HEK293T (cell line): ENCODE measurements around the gene VARS2.

Experiments used
- CTCF ChIA-PET: fragments of 350-600 bp; formaldehyde crosslinking; extraction: SDS; loops from one replicate; lab custom pipeline; 2021; ENCODE audit warnings: antibody characterized with exemption, inconsistent platforms; lab: Yijun Ruan, JAX
- POLR2A ChIA-PET: fragments of 350-600 bp; formaldehyde crosslinking; extraction: SDS; loops from one replicate; lab custom pipeline; 2020; ENCODE audit warnings: antibody characterized with exemption, inconsistent platforms; lab: Yijun Ruan, JAX
- DNase-seq: peaks from one replicate; pipeline ENCODE4 v3.0.0; 2012; ENCODE audit warnings: mixed read lengths; ENCODE audit errors: extremely low spot score
- ARNT ChIP-seq: fragments of 450-650 bp; IDR thresholded peaks from 2 replicates; pipeline ENCODE4 v1.6.1; 2017; ENCODE audit warnings: mild to moderate bottlenecking
- BHLHE40 ChIP-seq: fragments of 450-650 bp; IDR thresholded peaks from 2 replicates; pipeline ENCODE4 v1.6.1; 2016; ENCODE audit warnings: mild to moderate bottlenecking, moderate library complexity, borderline replicate concordance
- CTBP1 ChIP-seq: fragments of 450-650 bp; IDR thresholded peaks from 2 replicates; pipeline ENCODE4 v1.6.1; 2016; ENCODE audit warnings: borderline replicate concordance
- ELF4 ChIP-seq: fragments of 450-650 bp; IDR thresholded peaks from 2 replicates; pipeline ENCODE4 v1.6.1; 2017; ENCODE audit warnings: antibody characterized with exemption
- FOXA1 ChIP-seq: fragments of 450-650 bp; IDR thresholded peaks from 2 replicates; pipeline ENCODE4 v1.6.1; 2016; ENCODE audit warnings: mild to moderate bottlenecking
- FOXK2 ChIP-seq: fragments of 450-650 bp; IDR thresholded peaks from 2 replicates; pipeline ENCODE4 v1.6.1; 2016; ENCODE audit warnings: mild to moderate bottlenecking
- FOXM1 ChIP-seq: fragments of 450-650 bp; IDR thresholded peaks from 2 replicates; pipeline ENCODE4 v1.6.1; 2017; ENCODE audit warnings: mild to moderate bottlenecking, borderline replicate concordance
- HDGF ChIP-seq: fragments of 450-650 bp; IDR thresholded peaks from 2 replicates; pipeline ENCODE4 v1.6.1; 2017; ENCODE audit warnings: antibody characterized with exemption, borderline replicate concordance
- L3MBTL2 ChIP-seq: fragments of 450-650 bp; conservative IDR thresholded peaks from 2 replicates; pipeline ENCODE4 v1.6.1; 2016; ENCODE audit warnings: mild to moderate bottlenecking
- LEF1 ChIP-seq: fragments of 450-650 bp; IDR thresholded peaks from 2 replicates; pipeline ENCODE4 v1.6.1; 2017; ENCODE audit warnings: mild to moderate bottlenecking, borderline replicate concordance
- NFRKB ChIP-seq: fragments of 450-650 bp; IDR thresholded peaks from 2 replicates; pipeline ENCODE4 v1.6.1; 2016; ENCODE audit warnings: mild to moderate bottlenecking, moderate library complexity
- PKNOX1 ChIP-seq: fragments of 450-650 bp; IDR thresholded peaks from 2 replicates; pipeline ENCODE4 v1.6.1; 2016
- SP1 ChIP-seq: fragments of 450-650 bp; IDR thresholded peaks from 2 replicates; pipeline ENCODE4 v1.6.1; 2017
- SUZ12 ChIP-seq: fragments of 450-650 bp; IDR thresholded peaks from 2 replicates; pipeline ENCODE4 v1.6.1; 2016; ENCODE audit warnings: mild to moderate bottlenecking
- TARDBP ChIP-seq: fragments of 450-650 bp; IDR thresholded peaks from 2 replicates; pipeline ENCODE4 v1.6.1; 2016
- ZNF384 ChIP-seq: fragments of 450-650 bp; IDR thresholded peaks from 2 replicates; pipeline ENCODE4 v1.6.1; 2016

VARS2 gene

DNA sequence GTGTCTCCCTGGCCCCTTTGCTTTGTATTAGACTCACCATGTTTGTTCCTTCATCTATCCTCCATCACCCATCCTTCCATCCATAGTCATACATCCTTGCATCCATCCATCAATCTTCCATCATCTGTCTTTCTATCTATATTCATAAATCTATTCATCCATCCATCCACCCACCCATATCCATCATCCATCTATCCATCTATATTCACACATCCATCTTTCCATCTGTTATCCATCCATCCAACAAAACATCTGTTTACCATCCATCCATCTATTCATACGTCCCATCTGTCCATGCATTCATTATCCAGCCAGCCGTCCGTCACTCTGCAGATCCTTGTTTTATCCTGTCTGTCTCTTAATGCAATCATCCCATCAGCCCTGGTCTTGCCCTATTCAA, 19.1 kb upstream of the VARS2 start:
- DNase-seq: no peak
- ChIA-PET CTCF (no interaction called here), POLR2A (no interaction called here)
- TF ChIP-seq CTBP1: no peak
- TF ChIP-seq ARNT: no peak
- TF ChIP-seq TARDBP: no peak
- TF ChIP-seq SUZ12: no peak
- TF ChIP-seq PKNOX1: peak; percentile 10; the same call in 1 of the 2 replicates
- TF ChIP-seq ZNF384: no peak

GRCh38 chr6:30895343-30895742, 18.7 kb upstream of the VARS2 start:
- no peak for DNase-seq
- TF ChIP-seq NFRKB: no peak
- TF ChIP-seq ZNF384: no peak
- no peak for TF ChIP-seq SUZ12
- TF ChIP-seq ELF4: no peak
- TF ChIP-seq SP1: no peak
- TF ChIP-seq ARNT: no peak
- TF ChIP-seq BHLHE40: no peak
- no peak for TF ChIP-seq FOXM1
- no peak for TF ChIP-seq FOXK2
- no peak for TF ChIP-seq TARDBP
- no peak for TF ChIP-seq HDGF
- TF ChIP-seq LEF1: no peak
- TF ChIP-seq L3MBTL2: no peak
- no peak for TF ChIP-seq CTBP1
- TF ChIP-seq FOXA1: no peak
- no peak for TF ChIP-seq PKNOX1
- CTCF ChIA-PET: no interaction called here
- POLR2A ChIA-PET: interaction anchor here (0.6 kb wide), 1 partner anchor 339 kb away, joined by 3 read pairs; no protein-coding TSS in a partner anchor

GRCh38 chr6:30896541-30896940, 17.5 kb upstream of the VARS2 start:
- POLR2A ChIA-PET: interaction anchor here (0.8 to 1.5 kb wide), 3 partner anchors 10 to 11 kb away, joined by 3 to 5 read pairs (median 4); partner anchors contain the start of gene GTF2H4
- DNase-seq: no peak
- CTCF ChIA-PET: interaction anchor here (1.1 kb wide), 1 partner anchor 17 kb away, joined by 4 read pairs; the partner anchor contains the start of gene VARS2
- TF ChIP-seq TARDBP: no peak

- CTCF ChIA-PET: no interaction called here
- POLR2A ChIA-PET: interaction anchor here (1.5 kb wide), 1 partner anchor 10 kb away, joined by 4 read pairs; the partner anchor contains the start of gene GTF2H4
- DNase-seq: no peak
- no peak for TF ChIP-seq ARNT
- TF ChIP-seq PKNOX1: no peak
- TF ChIP-seq ELF4: no peak
- no peak for TF ChIP-seq SUZ12
- TF ChIP-seq FOXM1: no peak
- no peak for TF ChIP-seq L3MBTL2
Measured at GRCh38 chr6:30897882-30898281, 16.2 kb upstream of the VARS2 start.

DNA sequence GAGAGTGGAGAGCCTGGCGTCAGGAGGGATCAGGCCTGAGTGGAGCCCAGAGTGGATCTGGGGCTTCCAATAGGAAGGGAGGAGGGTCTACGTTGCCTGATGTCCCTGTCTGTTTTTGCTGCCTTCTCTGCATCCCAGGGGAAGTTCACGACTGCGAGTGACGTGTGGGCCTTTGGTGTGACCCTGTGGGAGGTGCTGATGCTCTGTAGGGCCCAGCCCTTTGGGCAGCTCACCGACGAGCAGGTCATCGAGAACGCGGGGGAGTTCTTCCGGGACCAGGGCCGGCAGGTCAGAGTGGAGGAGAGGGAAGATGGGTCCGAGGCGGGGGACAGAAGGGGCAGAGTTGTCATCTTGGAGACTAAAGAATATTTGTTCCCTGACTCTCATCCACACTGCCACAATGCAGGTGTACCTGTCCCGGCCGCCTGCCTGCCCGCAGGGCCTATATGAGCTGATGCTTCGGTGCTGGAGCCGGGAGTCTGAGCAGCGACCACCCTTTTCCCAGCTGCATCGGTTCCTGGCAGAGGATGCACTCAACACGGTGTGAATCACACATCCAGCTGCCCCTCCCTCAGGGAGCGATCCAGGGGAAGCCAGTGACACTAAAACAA, 15.2 kb upstream of the VARS2 start:
- no peak for DNase-seq
- ChIA-PET CTCF (interaction anchor here (0.6 kb wide), 1 partner anchor 310 kb away, joined by 4 read pairs; no protein-coding TSS in a partner anchor), POLR2A (interaction anchor here (1.5 kb wide), 1 partner anchor 9 kb away, joined by 4 read pairs; the partner anchor contains the start of gene GTF2H4)
- TF ChIP-seq SUZ12 (no peak), ELF4 (no peak), ZNF384 (no peak), NFRKB (no peak), FOXM1 (no peak), ARNT (no peak), L3MBTL2 (no peak), FOXK2 (no peak)

DNA sequence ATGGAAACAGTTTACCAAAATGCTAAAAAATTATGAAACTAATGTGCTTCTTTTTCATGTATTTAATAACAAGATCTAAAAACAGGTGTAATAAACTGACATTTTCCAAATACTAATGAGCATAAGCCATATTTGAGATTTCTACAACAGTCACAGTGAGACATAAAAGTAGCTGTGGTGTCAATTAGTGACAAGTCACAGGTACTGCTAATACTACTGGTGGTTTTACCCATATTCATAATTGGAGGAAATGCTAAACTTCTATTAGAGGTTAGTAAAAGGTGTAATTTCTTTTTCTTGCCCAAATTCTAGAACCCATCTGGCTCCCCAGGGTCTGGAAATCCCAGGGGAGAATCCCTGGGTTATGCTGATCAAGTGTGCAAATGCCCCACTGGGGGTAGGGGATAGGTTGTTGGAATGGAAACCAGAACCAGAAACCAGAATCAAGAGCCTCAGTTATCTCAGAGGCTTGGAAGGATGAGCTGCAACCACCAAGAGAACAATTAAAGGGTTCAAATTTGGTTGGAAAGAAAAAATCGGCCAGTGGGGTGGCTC, 13.1 kb upstream of the VARS2 start:
- TF ChIP-seq FOXM1 (no peak), ARNT (no peak), FOXK2 (no peak), CTBP1 (no peak), SP1 (no peak), ZNF384 (no peak), ELF4 (no peak), LEF1 (no peak), NFRKB (no peak), SUZ12 (no peak), TARDBP (no peak), HDGF (no peak), L3MBTL2 (no peak), PKNOX1 (no peak), FOXA1 (no peak), BHLHE40 (no peak)
- ChIA-PET POLR2A (no interaction called here), CTCF (no interaction called here)
- DNase-seq: no peak
